GM18519 (cell line): ENCODE results near the gene C2orf92.

Experiments used
- ATAC-seq: cut with Tn5 transposase; IDR thresholded peaks from one replicate; pipeline ENCODE4 v1.9.1; 2021; ENCODE audit warnings: mild to moderate bottlenecking, moderate library complexity; ENCODE audit not compliant: unreplicated experiment, low FRiP score

C2orf92 gene

GRCh38 chr2:97739893-97740245, 70.4 kb downstream of the C2orf92 start:
- no peak for ATAC-seq

GRCh38 chr2:97740590-97741182, 71.2 kb downstream of the C2orf92 start:
- no peak for ATAC-seq

- no peak for ATAC-seq
Observed at GRCh38 chr2:97741251-97741650, 71.7 kb downstream of the C2orf92 start.

- no peak for ATAC-seq
Observed at GRCh38 chr2:97741686-97742085, 72.2 kb downstream of the C2orf92 start.

- ATAC-seq = no peak
Observed at GRCh38 chr2:97742381-97742847, 72.9 kb downstream of the C2orf92 start.

- no peak for ATAC-seq
Observed at GRCh38 chr2:97743913-97744312, 74.4 kb downstream of the C2orf92 start.

GRCh38 chr2:97745474-97746174, 76.1 kb downstream of the C2orf92 start:
- ATAC-seq = no peak

- ATAC-seq = no peak
Observed at GRCh38 chr2:97747285-97747684, 77.8 kb downstream of the C2orf92 start.

GRCh38 chr2:97747716-97748115, 78.2 kb downstream of the C2orf92 start:
- ATAC-seq = no peak

GRCh38 chr2:97749581-97749980, 80.1 kb downstream of the C2orf92 start:
- no peak for ATAC-seq

GRCh38 chr2:97750017-97750416, 80.5 kb downstream of the C2orf92 start:
- no peak for ATAC-seq

GRCh38 chr2:97751752-97752151, 82.2 kb downstream of the C2orf92 start:
- no peak for ATAC-seq
